Colonic mucosa (tissue), 4 donors: ENCODE results near the gene C8G. TPM values are rescaled to one million over a fixed set of nuclear protein-coding genes. Genes with fewer than 3 reads are reported as not detected.
A peak's percentile ranks its signal among the peaks of the same experiment; 100 is the strongest.

Source experiments
- DNase-seq: peaks from one replicate; pipeline ENCODE4 v3.0.0-alpha.2; 2020
- H3K27ac ChIP-seq: fragments of 200-600 bp; one replicate; pipeline ENCODE4 v1.8.0; 2021
- H3K27me3 ChIP-seq: fragments of 200-600 bp; one replicate; pipeline ENCODE4 v1.8.0; 2021
- H3K36me3 ChIP-seq: fragments of 200-600 bp; one replicate; pipeline ENCODE4 v1.8.0; 2021
- H3K4me1 ChIP-seq: fragments of 200-600 bp; one replicate; pipeline ENCODE4 v1.8.0; 2021; ENCODE audit warnings: mild to moderate bottlenecking
- H3K4me3 ChIP-seq: fragments of 200-600 bp; one replicate; pipeline ENCODE4 v1.8.0; 2021
- H3K9ac ChIP-seq, 2 donors: one replicate each; pipeline ENCODE4 v1.7.0; 2013; ENCODE audit warnings: control low read depth in 2 of 2, low read depth in 2 of 2, low read length in 2 of 2
- H3K9me3 ChIP-seq: fragments of 200-600 bp; one replicate; pipeline ENCODE4 v1.8.0; 2021
- intact Hi-C: fragments of 100-400 bp; cut with DNase I; formaldehyde crosslinking; loops from one replicate; pipeline ENCODE4 v1.14.1; 2022
- total RNA-seq, 2 donors: library from RNA; stranded (reverse); fragmentation: NEBNext Ultra II Directional in 1 of 2; extraction: Animal tissue kit (Norgen Biotek cat#: 25700) in 1 of 2; gene quantifications; one replicate each; pipeline ENCODE4 v1.2.1, GENCODE V29; 2021
- TF ChIP-seq, protein P1 (sequence below): fragments of 200-600 bp; IDR thresholded peaks from one replicate; pipeline ENCODE4 v1.8.0; 2022; ENCODE audit warnings: antibody characterized with exemption, mild to moderate bottlenecking
- donor health status: healthy.
- donor health status: DM: no; HTN: no; CAD: no.
- donor health status: DM: no; HTN: no; CAD: no.

Gene C8G
- 10 to 100 TPM in 1 of 2 donors, 1 to 10 TPM in 1; 5.3 to 11.9 TPM for total RNA-seq

DNA sequence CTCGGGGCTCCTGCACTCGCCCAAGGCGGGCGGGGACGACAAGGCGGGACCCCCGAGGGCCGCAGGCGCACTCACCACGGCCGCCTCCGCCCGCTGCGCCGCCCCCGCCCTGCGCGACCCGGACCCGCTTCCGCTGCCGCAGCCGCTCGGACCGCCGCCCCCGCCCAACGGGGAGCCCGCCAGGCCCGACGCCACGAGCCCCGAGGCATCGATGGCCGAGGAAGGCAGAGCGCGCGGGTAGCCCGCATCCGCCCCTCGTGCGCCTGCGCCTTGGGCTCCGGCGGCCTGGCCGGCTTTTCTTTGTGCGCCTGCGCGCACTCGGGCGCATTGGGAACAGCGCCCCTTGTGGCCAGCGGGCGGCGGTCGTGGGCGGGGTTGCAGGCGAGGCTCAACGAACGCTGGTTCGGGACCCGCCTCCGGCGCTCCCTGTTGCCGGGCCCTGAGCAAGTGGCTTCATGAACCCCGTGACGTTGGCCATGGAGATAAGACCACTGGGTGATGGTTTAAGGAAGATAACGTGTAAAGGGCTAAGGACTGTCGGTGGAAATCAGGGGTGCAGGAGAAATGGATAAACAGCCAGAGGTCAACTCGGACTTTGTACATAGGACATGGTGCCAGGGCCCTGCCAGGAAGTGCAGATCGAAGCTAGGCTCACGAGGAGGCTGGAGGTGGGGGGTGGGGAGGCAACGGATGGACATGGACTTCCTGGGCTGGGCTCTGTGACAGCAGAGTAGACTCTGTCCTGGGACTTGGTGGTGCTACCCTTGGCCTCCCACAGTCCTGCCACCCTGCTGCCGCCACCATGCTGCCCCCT is at the start of gene C8G, which contains the start of gene FBXW5:
Gene C8G, plus strand, starts transcription at position 725 of the 814 bp plus-strand sequence. Its CDS starts 78 bp downstream, at position 803.
Gene FBXW5, minus strand, starts transcription at position 220 of the 814 bp plus-strand sequence. CDS start 655 bp downstream, outside the sequence.
- peak within 1 kb of the TSS; percentile 84 to 93 for H3K9ac ChIP-seq
- no peaks in the 10 kb centered on the region for H3K9me3 ChIP-seq
- intact Hi-C loops = loop anchor here (2.0 kb wide), 1 partner anchor 84 kb away; the partner anchor contains the start of gene ABCA2
- H3K4me1 ChIP-seq = peaks cover 10% of the 10 kb centered on the region
- TF ChIP-seq, protein P1, sequence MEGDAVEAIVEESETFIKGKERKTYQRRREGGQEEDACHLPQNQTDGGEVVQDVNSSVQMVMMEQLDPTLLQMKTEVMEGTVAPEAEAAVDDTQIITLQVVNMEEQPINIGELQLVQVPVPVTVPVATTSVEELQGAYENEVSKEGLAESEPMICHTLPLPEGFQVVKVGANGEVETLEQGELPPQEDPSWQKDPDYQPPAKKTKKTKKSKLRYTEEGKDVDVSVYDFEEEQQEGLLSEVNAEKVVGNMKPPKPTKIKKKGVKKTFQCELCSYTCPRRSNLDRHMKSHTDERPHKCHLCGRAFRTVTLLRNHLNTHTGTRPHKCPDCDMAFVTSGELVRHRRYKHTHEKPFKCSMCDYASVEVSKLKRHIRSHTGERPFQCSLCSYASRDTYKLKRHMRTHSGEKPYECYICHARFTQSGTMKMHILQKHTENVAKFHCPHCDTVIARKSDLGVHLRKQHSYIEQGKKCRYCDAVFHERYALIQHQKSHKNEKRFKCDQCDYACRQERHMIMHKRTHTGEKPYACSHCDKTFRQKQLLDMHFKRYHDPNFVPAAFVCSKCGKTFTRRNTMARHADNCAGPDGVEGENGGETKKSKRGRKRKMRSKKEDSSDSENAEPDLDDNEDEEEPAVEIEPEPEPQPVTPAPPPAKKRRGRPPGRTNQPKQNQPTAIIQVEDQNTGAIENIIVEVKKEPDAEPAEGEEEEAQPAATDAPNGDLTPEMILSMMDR = peak; percentile 97
- H3K4me3 ChIP-seq = peak within 1 kb of the TSS; percentile 99
- peak within 1 kb of the TSS; percentile 87 for H3K27ac ChIP-seq
- no peaks in the 10 kb centered on the region for H3K27me3 ChIP-seq
- peaks cover 26% of the 10 kb centered on the region for H3K36me3 ChIP-seq
- peak; percentile 94 for DNase-seq

DNA sequence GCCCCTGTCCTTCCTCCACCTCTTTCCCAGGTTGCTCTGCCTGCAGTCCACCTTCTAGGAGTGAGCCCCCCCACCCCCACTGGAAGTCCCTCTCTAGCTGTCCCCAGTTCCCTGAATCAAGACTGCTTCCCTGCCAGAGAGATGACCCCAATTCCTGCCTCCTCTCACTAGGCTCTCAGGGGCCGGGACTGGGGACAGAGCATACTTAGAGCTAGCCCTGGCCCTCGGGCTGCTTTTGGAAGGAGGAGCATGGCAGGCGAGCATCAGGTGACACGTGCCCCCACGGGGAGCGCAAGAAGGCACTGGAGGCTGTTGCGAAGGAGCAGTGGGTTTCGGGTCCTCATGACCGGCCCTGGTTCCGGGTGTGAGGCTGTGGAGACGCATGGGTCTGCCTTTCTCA is 49.0 kb upstream of the C8G start:
- Histone ChIP-seq H3K4me1 (peaks cover 8% of the 10 kb centered on the region), H3K27me3 (no peaks in the 10 kb centered on the region), H3K27ac (no peak overlapping the region), H3K9ac (no peak overlapping the region), H3K36me3 (no peaks in the 10 kb centered on the region), H3K4me3 (no peak overlapping the region), H3K9me3 (no peaks in the 10 kb centered on the region)
- TF ChIP-seq, protein P1 = no peak
- DNase-seq = no peak
- intact Hi-C loops = no loop called here

DNA sequence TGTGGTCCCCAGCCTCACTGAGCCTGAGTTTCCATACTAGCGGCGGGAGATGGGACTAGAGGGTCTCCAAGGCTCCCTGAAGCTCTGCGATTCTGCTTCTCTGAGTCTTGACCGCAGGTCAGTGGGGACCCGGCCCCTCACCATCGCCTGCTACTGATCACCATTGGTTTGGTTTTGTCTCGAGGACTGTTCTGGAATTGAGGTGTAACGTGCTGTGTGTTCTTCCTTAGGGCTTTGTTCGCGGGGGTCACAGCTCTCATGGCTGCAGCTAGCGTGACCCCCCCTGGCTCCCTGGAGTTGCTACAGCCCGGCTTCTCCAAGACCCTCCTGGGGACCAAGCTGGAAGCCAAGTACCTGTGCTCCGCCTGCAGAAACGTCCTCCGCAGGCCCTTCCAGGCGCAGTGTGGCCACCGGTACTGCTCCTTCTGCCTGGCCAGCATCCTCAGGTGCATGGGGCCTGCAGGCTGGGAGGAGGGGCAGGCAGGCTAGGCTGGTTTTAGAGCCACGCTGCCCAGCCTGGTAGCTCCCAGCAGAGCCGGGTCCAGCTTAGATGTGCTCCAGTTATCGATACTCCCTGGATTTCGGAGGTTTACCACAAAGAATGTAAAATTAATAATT is 46.5 kb upstream of the C8G start:
- DNase-seq = no peak
- Histone ChIP-seq H3K36me3 (no peaks in the 10 kb centered on the region), H3K4me1 (peaks cover 29% of the 10 kb centered on the region), H3K27me3 (no peaks in the 10 kb centered on the region), H3K27ac (peak overlapping the region; percentile 22), H3K4me3 (no peak overlapping the region), H3K9ac (peak overlapping the region in 1 of 2 donors; percentile 51), H3K9me3 (no peaks in the 10 kb centered on the region)
- intact Hi-C loops = no loop called here
- TF ChIP-seq, protein P1 = no peak

DNA sequence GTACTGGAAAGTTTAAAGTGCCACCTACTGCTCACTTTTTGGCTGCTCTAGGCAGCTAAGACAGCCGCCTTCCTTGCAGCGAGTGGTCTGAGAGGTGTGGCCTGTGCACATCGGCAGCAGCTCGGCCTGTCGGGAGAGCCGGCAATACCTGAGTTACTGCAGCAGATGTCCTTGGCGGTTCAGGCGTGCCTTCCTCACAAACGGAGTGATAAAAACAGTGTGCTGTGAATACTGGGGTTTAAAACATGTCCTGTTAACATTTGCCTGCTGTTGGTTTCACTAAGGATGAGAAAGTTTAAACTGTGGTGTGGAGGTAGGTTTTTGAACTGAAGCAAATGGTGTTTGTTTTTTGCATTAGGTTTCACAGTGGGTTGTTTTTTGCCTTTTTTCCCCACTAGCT is 45.8 kb upstream of the C8G start:
- peak overlapping the region; percentile 99 for H3K27ac ChIP-seq
- TF ChIP-seq, protein P1 = no peak
- peak overlapping the region; percentile 26 to 76 for H3K9ac ChIP-seq
- intact Hi-C loops = no loop called here
- no peaks in the 10 kb centered on the region for H3K9me3 ChIP-seq
- peak; percentile 68 for DNase-seq
- H3K4me1 ChIP-seq = peaks cover 29% of the 10 kb centered on the region
- no peak overlapping the region for H3K4me3 ChIP-seq
- no peaks in the 10 kb centered on the region for H3K36me3 ChIP-seq
- H3K27me3 ChIP-seq = no peaks in the 10 kb centered on the region

DNA sequence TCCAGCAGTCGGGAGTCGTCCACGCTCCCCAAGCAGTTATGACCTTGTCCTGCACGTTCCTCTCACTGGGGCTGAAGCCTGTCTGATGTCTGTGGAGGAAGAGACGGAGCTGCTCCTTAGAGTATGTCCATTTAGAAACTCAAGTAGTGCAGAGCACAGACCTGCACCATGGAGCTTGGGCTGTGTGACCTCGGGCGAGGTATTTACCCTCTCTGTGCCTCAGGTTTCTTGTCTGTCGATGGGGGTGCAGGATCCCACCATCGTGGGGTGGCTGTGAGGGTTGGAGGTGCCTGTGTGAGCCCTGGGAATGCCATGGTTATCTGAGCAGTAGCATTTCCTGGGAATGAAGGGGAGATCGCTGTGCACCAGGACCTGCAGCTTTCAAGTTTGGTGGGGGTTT is 44.5 kb upstream of the C8G start:
- no peak for DNase-seq
- H3K27ac ChIP-seq = peak overlapping the region; percentile 99
- peak overlapping the region in 1 of 2 donors; percentile 97 for H3K9ac ChIP-seq
- intact Hi-C loops = no loop called here
- no peak overlapping the region for H3K4me3 ChIP-seq
- no peaks in the 10 kb centered on the region for H3K9me3 ChIP-seq
- no peaks in the 10 kb centered on the region for H3K36me3 ChIP-seq
- TF ChIP-seq, protein P1 = no peak
- H3K27me3 ChIP-seq = no peaks in the 10 kb centered on the region
- peaks cover 29% of the 10 kb centered on the region for H3K4me1 ChIP-seq
